NOMO-1 treated with DMSO at 0.1 percent for 48 hours (cell line): ENCODE data around the gene ZGPAT.

Source experiments
- DNase-seq: peaks from one replicate; lab custom pipeline; 2025; ENCODE audit not compliant: unreplicated experiment; lab: John Stamatoyannopoulos, UW

The ZGPAT gene

GRCh38 chr20:63742381-63743024 is 34.7 kb downstream of the ZGPAT start:
- DNase-seq, result no peak

- no peak for DNase-seq
These were observed 35.6 kb downstream of the ZGPAT start for GRCh38 chr20:63743210-63743970.

GRCh38 chr20:63744158-63744557 is 36.3 kb downstream of the ZGPAT start:
- no peak for DNase-seq

GRCh38 chr20:63744574-63745423 is 37.0 kb downstream of the ZGPAT start:
- no peak for DNase-seq

- no peak for DNase-seq
These were observed 37.6 kb downstream of the ZGPAT start for GRCh38 chr20:63745424-63745805.

GRCh38 chr20:63745961-63746731 is 38.3 kb downstream of the ZGPAT start:
- DNase-seq, result no peak

GRCh38 chr20:63746751-63747315 is 39.0 kb downstream of the ZGPAT start:
- no peak for DNase-seq

GRCh38 chr20:63747622-63748069 is 39.8 kb downstream of the ZGPAT start:
- DNase-seq, result no peak

- no peak for DNase-seq
These were observed 40.5 kb downstream of the ZGPAT start for GRCh38 chr20:63748070-63748933.

GRCh38 chr20:63748934-63749270 is 41.1 kb downstream of the ZGPAT start:
- DNase-seq, result no peak

- no peak for DNase-seq
These were observed 42.0 kb downstream of the ZGPAT start for GRCh38 chr20:63749597-63750508.

GRCh38 chr20:63750807-63751470 is 43.1 kb downstream of the ZGPAT start:
- DNase-seq, result no peak

- no peak for DNase-seq
These were observed 43.8 kb downstream of the ZGPAT start for GRCh38 chr20:63751471-63752271.

GRCh38 chr20:63752411-63753101 is 44.7 kb downstream of the ZGPAT start:
- DNase-seq, result no peak

GRCh38 chr20:63753381-63753780 is 45.5 kb downstream of the ZGPAT start:
- DNase-seq, result no peak

- DNase-seq, result no peak
These were observed 46.2 kb downstream of the ZGPAT start for GRCh38 chr20:63754008-63754407.
